GM12874 (cell line): ENCODE measurements around the gene EIF4EBP3.

Source experiments
- CTCF ChIP-seq: IDR thresholded peaks from 2 replicates; pipeline ENCODE4 v1.5.1; 2011; ENCODE audit warnings: low read depth, mild to moderate bottlenecking, control low read depth, low read length, moderate library complexity; ENCODE audit not compliant: insufficient read depth

The EIF4EBP3 gene

GRCh38 chr5:140557965-140558364, 10.5 kb downstream of the EIF4EBP3 start:
- TF ChIP-seq CTCF: no peak

GRCh38 chr5:140558542-140558941, 11.1 kb downstream of the EIF4EBP3 start:
- no peak for TF ChIP-seq CTCF

- no peak for TF ChIP-seq CTCF
These were observed 12.8 kb downstream of the EIF4EBP3 start for GRCh38 chr5:140560227-140560626.

- no peak for TF ChIP-seq CTCF
These were observed 14.5 kb downstream of the EIF4EBP3 start for GRCh38 chr5:140561753-140562523.

GRCh38 chr5:140563596-140563995, 16.1 kb downstream of the EIF4EBP3 start:
- no peak for TF ChIP-seq CTCF

- no peak for TF ChIP-seq CTCF
These were observed 16.9 kb downstream of the EIF4EBP3 start, which contains the start of the genes APBB3 and SLC35A4 for GRCh38 chr5:140564196-140565023. Gene APBB3, minus strand, starts transcription at chr5:140564598. Its CDS starts 353 bp downstream, at chr5:140564245. Gene SLC35A4, plus strand, starts transcription at chr5:140564828. Its CDS starts 2,342 bp downstream, at chr5:140567170.

- no peak for TF ChIP-seq CTCF
These were observed 17.7 kb downstream of the EIF4EBP3 start for GRCh38 chr5:140565024-140565779.
